GM19239 (cell line): Measurements from ENCODE around the gene RHOV.
A peak's percentile ranks its signal among the peaks of the same experiment; 100 is the strongest.

ENCODE experiments used
- DNase-seq: peaks from one replicate; pipeline ENCODE4 v3.0.0; 2011; ENCODE audit warnings: low spot score; ENCODE audit not compliant: insufficient read length
- FAIRE-seq: peaks from 2 replicates; lab custom pipeline; 2011; peaks lifted over from hg19 to GRCh38; lab: Jason Lieb, UNC

Gene RHOV, protein sequence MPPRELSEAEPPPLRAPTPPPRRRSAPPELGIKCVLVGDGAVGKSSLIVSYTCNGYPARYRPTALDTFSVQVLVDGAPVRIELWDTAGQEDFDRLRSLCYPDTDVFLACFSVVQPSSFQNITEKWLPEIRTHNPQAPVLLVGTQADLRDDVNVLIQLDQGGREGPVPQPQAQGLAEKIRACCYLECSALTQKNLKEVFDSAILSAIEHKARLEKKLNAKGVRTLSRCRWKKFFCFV

DNA sequence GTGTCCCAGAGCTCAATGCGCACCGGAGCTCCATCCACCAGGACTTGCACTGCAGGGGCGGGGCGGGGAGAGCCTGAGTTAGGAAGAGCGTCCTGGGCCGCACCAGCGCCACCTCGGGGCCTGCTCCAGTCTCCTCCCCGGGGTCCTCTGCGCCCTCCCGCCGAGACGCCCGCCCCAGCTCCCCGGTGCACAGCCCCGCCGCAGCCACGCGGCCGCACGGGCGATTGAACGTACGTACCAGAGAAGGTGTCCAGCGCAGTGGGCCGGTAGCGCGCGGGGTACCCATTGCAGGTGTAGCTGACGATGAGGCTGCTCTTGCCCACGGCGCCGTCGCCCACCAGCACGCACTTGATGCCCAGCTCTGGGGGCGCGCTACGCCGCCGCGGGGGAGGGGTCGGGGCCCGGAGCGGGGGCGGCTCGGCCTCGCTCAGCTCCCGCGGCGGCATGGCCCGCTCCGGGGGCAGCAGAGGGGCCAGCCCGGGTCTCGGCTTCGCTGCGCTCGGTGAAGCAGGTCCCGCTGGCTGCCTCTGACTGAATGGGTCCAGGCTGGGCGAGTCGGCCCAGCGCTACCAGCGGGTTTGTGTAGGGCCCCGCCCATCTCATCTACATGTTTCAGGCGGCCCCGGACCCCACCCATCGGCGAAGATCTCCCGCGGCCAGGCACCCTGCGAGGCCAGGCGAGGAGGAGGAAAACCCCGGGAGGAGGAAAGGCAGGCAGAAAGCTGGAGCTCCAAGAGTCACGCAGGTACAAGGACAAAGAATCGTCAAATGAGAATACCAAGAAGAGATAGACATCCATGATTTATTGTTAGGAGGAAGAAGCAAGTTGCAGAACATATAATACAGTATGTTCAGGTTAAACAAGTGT is at the start of gene RHOV:
TSS of gene RHOV (minus strand) at position 541 of the 868 bp plus-strand sequence. CDS start at position 446, 95 bp downstream.
- FAIRE-seq (peak; percentile 84), DNase-seq (peak; percentile 56)

DNA sequence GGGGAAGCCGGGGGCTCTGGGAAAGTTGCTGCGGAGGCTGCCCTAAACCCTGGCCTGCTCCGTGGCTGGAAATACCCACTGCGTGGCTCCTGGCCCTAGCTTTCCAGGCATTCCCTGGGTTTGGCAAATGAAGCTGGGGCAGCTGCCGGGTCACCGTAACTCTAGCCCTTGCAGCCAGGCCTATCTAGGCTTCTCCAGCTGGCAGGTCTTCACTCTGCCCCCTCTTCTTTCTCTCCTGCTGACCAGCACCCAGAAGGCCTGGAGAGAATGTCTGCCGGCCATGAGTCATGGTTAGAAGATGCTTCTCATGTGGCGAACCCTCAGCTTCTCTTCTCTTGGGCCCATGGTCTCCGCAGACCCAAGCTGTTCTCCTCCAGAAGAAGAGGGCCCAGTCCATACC is 49.5 kb upstream of the RHOV start:
- no peak for DNase-seq
- FAIRE-seq, result no peak

DNA sequence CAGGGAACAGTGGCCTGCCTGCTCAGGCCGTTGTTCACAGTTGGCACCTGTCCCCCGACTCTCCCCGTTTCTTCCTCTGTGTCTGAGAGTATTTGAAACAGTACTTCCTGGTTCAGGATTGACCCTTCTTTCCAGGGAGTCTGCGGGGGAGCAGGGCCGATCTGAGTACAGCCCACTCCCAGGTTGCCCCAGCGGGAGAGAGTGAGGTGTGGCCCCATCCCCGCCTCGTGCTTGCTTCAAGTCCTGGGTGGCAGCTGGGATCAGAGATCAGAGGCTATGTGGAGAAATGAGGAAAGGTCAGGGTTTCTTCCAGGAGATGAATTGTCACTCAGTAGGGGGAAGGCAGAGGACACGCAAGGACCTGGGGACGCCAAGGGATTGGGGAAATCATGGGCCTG is 48.6 kb upstream of the RHOV start:
- DNase-seq (no peak), FAIRE-seq (no peak)

DNA sequence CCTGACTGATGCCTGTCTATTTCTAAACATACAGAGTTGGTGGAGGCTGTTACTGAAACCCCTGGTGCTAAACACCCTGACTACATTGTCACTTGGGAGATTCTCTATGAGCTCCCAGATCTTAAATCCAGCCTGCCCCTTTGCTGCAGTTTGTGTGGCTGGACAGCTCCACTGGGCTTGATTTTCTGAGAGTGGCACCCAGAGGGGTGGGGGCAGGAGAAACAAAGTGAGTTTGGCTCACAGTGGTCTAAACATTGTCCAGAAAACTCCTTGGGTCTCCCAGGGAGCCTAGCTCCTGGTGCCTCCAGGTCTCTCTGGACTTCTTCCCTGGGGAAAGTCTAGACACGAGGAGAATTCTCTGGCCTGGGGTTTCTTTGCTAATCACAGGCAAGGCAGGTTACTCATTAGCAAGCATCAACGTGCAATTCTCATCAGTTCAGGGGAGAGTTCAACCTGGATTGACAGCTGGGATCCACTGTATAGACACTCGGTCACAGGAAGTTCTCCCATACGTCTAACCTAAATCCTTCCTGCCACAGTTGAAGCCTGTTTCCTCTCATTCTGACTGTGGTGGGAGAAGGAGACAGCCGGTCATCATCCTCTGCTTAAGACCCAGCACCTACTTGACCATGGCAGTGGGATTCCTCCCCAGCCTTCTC is 48.0 kb upstream of the RHOV start:
- no peak for FAIRE-seq
- DNase-seq, result no peak

DNA sequence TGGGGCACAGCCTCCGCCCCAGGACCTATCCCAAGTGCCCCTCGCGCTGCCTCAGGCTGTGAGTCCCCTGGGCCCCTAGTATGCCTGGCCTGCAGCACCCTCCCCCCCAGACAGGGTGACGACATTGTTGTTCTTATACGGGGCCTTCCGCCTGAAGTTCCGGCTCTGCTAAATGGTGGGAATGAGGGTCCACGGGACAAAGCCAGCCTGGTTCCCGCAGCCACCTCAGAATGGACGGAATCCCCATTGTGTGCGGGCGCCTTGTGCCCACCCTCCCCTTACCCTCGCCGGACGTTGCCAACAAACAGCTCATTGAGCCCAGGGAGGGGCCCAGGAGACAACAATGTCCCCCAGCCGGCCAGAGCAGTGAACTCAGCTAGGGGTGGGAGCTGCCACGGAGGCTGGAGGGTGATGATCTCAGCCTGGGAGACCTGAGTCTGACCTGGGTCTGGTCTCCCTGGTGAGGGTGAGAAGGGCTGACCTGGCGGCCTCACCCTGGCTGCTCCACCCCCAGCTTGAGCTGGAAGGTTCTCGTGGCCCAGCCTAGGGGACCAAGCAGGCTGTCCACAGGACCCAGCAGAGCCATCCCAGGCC is 44.9 kb upstream of the RHOV start:
- DNase-seq, result no peak
- no peak for FAIRE-seq

DNA sequence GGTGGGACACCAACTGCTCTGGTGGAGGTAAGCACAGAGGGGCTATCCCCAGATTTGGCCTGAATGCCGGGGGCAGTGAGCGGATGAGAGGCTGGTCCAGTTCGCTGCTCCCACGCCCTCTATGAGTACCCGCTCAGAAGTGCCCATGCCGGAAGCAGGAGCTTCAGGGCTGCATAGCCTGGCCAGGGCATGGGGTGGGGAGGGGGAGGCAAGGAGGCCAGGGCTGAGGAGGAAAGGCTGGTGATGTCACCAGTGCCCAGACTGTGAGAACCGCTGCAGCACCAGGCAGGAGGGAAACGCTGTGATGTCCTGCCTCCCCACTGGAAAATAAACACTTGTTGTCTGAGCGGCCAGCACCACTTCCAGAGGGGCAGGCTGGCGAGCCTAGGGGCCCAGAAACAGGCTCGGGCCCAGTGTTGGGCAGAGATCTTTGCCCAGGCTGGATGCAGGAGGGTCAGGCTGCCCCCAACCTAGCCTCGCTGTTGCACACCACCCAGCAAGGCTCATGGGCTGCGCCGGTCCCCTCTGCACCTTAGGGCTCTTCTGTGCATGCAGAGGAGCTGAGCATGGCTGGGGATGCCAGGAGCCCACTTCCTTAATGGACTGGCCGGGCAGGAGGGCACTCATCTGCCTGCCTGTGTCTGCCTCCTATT is 44.2 kb upstream of the RHOV start:
- FAIRE-seq (no peak), DNase-seq (no peak)

DNA sequence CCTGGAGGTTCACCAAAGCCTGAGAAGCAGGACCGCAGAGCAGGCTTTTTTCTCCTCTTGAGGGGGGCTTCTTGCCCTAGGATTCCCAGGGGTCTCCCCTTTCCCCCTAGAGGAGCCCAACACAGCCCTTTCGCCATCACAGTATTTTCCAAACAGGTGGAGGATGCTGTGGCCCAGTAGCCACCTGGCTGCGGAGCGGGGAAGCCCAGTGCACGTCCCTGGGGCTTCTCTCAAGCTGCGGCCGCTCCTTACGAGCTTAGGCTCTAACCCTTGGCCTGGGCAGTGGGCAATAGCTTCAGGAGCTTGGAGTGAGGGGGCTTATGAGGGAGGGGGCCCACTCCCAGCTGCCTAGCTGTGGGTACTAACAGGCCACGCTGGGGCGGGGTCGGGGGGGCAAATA is 43.6 kb upstream of the RHOV start:
- DNase-seq, result no peak
- FAIRE-seq, result no peak

DNA sequence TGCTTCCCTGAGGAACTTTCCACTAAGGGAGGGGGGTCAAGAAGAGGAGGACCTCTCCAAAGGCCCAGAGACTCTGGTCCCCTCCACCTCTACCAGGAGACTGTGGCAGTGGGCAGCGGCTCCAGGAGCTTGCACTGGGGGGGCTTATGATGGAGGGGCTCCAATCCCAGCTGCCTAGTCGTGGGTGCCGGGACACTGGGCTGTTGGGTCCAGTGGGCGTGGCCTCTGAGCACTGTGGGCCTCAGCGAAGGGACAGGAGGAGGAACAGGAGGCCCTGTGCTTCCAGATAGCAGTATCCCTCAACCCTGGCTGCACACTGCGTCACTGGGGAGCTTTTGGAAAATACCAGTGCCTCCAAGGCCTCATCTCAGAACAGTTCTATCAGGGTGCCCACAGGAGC is 41.6 kb upstream of the RHOV start:
- FAIRE-seq (no peak), DNase-seq (no peak)

DNA sequence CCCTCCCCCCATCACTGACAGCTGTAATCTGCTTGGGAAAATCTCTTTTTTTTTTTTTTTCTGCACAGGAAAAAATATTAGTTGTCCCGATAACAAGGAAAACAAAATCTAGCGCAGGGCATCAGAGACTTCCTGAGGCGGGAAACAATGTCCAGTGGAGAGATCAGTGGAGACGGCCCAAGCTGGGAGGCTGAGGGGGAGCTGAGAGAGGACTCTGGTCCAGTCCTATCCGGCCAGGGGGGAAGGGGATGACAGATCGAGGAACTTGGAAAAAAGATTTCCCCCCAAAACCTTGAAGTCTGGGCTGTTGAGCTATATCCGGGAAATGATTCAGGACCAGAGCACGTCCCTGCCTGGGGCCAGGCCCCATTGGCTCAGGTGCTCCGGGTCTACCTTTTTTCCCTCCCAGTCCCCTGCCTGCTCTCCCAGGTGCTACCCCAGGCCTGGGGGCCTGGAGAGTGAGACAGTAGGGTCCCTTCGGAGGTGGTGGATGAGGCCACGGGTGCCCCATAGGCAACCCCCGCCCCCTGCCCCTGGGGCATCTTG is 41.2 kb upstream of the RHOV start:
- FAIRE-seq, result no peak
- DNase-seq, result no peak

DNA sequence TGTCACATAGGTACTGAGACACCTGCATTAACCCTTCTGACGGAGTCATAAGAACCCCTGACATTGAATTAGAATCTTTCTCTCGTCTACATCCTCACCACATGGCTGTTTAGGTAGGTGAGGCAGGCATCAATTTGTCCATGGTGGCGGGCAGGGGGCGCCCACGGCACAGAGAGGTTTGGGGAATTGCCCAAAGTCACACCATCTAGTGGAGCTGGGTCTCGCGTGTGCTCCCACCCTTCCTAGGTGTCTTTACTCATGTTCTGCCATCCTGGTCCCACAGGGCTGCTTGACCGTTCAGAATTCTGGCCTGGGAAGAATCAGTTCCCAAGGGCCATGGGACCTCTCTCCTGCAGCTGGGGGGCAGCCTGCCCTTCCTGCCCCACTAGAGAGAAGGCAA is 40.5 kb upstream of the RHOV start:
- no peak for FAIRE-seq

DNA sequence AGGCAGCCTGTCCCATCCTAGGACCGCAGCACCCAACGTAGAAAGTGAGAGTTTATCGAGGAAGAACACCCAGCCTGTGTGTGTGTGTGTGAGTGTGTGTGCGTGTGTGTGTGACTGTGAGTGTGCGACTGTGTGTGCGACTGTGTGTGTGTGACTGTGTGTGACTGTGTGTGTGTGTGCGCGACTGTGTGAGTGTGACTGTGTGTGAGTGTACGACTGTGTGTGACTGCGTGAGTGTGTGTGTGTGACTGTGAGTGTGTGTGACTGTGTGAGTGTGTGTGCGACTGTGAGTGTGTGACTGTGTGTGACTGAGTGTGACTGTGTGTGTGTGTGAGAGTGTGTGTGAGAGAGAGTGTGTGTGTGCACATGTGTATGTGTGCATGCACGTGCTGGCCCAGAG is 40.0 kb upstream of the RHOV start:
- DNase-seq (no peak), FAIRE-seq (no peak)

More for the DNA sequence above, 40.5 kb upstream of the RHOV start:
- DNase-seq, result no peak

DNA sequence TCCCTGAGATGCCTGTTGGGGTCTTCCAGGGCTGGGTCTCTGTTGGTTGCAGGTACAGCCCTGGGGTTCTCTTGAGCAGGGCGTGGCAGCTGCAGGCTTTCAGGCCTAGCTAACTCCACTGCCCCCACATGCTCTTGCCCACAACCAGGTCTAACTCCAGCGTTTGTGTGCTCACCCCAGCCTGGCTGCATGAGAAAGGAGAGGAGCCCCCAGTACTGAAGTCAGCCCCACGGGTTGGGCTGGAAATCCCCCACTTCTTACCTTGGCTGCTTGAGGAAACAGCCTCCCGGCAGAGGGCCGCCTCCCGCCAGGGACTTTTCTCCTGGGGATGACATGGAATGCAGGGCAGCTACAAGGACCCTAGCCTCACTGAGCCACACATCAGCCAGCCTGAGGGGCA is 38.4 kb upstream of the RHOV start:
- no peak for DNase-seq
- FAIRE-seq, result no peak

DNA sequence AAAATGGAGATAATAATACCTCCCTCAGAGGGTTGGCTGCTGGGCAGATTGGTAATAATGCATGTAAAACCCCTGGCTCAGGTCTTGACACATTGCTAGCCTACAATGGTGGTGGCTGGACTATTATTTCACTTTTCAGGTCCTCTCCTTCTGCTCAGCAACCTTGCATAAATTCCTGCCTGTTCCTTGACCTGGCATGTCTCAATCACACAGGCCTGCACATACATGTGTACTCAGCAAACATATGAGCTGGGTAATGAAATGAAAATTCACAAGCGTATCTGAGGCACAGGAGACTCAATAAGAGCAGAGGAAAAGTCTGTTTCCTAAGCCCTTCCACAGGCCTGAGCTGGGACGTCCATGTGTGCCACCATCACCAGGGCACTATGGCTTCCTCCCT is 37.7 kb upstream of the RHOV start:
- DNase-seq (no peak), FAIRE-seq (no peak)

DNA sequence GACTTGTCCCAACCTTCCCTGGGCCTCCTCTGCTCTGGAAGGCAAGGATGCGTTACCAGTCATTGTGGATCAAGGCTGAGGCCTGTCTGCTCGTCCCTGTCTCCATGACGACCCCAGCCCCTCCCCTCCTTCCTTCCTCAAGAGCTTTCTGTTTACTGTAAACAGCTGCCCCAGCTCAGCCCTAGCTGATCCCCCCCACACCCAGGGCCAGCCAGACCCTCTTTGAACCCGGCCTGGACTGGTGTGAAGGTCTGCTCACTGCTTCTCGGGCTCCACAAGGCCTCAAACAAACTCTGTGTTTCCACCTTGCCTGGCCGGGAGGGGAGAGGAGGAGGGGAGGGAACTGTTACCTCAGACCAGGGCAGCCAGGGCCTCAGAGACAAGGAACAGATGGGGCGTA is 37.1 kb upstream of the RHOV start:
- no peak for FAIRE-seq
- DNase-seq, result no peak

DNA sequence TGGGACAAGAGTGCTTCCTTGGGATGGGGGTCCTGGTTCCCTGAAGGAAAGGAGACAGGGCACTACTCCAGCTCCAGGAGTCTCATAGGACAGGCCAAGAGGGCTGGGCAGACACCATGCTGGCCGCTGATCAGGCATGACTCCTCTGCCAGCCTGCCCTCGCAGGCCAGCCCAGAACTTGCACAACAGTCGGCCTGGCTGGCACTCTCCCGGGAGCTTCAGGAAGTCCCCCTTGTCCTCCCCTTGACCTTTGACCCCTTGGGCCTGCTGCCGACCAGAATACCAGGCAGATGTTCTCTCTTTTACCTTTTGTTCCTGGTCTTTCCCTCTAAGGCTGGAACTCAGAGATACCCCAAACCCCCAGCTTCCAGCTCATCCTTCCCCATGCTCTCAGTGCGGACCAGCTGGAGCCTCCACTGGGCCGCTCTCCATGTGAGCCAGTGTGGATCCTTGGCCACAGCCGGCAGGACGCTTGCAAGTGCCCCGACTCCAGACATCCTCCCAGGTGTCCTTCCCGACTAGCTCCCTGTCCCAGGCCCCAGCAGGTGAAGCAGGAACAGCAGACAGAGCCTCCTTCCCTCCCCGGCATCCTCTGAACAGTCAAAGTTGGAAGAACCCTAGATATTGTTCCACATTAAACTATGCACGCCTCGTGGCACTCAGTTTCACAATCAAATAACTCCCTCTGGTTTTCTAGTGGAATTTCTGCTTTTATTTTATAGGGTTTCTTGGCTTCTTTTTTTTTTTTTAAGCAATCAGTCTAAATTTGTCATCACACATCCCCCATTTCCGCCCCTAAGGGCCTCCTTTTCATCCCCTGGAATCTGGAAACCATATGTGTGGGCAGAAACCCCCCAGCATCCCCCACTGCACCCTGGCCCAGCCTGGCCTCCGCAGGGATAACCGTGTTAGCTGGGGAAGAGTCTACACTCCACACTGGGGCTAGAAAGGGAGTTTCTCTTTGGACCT is 35.9 kb upstream of the RHOV start:
- no peak for DNase-seq

DNA sequence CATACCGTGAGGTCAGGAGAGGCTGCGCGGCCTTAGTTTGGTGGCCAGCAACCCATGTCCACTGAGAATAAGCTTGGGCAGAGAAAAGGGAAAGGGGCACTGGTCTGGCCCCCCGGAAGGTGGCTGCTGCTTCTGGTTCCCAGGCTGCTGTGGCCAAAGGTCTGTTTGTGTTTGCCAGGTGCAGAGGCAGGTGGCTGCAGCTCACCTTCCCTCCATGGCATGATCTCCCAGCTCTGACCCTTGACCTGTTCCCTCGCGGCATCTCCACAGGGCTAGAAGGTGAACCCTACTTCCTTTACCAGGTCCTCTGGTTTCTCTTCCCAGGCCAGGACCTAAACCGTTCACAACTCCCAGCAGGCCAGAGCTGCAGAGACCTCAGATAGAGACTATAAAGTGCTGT is 34.1 kb upstream of the RHOV start:
- DNase-seq (no peak), FAIRE-seq (no peak)

More for the DNA sequence above, 35.9 kb upstream of the RHOV start:
- FAIRE-seq, result no peak

DNA sequence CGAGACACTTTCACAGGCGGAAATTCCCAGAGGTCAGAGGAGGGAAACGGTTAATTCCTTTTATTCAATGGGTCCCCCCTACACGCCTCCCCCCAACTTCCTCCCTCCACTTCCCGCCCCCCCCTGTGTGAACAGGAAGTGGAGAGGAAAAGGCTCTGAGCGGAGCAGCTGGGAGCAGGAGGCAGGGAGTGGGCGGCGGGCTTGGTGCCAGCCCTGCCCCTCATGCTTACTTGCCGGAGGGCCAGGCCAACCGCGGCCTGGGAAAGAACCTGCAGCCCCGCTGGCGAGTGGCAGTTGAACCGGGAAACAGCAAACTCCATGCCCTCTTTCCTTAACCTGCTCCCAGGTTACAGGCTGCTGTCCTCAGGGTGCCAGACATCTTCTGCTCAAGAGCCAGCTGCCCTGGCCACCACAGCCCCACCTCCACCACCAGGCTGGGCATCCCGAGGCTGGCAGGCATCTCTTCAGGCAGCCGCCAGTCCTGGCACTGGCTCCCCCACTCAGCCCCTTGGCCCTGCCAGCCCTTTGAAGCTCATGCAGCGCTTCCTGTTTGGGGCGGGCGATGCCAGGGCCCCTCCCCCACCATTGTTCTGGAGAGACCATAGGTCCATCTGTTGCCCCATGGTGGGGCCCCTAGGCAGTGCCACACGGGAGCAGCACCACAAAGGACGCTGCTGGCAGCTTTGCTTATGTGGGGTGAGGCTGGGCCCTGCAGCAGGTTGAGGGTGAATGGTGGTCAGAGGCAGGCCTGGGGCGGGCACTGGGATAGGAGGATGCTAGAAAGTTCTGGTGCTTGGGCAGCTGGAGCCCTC is 33.2 kb upstream of the RHOV start:
- no peak for FAIRE-seq
- DNase-seq, result no peak
